GM12872 (cell line): ENCODE data around the gene PGS1.

Experiments
- TF ChIP-seq, protein P1 (sequence below): IDR thresholded peaks from 3 replicates; pipeline ENCODE4 v1.5.1; 2011; ENCODE audit warnings: low read depth, mild to moderate bottlenecking, low read length, moderate library complexity; ENCODE audit not compliant: insufficient read depth

PGS1 gene

DNA sequence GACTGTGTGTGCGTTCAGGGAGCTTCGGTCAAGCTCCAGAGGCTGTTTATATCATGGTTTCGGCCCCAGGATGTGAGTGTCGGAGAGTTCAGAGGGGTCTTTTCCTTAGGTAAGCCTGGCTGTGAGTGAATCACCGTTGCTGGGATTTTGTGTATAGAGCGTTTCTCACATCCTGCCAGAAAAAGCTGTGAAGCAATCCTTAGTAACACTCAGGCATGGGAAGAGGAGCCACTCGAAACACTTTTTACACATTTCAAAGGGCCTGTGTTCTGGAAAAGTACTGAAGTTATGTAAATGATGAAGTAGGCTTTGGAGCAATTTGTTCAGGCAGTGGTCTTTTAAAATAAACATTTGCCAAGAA lies 662 bp downstream of the PGS1 start:
- TF ChIP-seq, protein P1, sequence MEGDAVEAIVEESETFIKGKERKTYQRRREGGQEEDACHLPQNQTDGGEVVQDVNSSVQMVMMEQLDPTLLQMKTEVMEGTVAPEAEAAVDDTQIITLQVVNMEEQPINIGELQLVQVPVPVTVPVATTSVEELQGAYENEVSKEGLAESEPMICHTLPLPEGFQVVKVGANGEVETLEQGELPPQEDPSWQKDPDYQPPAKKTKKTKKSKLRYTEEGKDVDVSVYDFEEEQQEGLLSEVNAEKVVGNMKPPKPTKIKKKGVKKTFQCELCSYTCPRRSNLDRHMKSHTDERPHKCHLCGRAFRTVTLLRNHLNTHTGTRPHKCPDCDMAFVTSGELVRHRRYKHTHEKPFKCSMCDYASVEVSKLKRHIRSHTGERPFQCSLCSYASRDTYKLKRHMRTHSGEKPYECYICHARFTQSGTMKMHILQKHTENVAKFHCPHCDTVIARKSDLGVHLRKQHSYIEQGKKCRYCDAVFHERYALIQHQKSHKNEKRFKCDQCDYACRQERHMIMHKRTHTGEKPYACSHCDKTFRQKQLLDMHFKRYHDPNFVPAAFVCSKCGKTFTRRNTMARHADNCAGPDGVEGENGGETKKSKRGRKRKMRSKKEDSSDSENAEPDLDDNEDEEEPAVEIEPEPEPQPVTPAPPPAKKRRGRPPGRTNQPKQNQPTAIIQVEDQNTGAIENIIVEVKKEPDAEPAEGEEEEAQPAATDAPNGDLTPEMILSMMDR, result no peak

GRCh38 chr17:78380370-78380769 lies 1.9 kb downstream of the PGS1 start:
- TF ChIP-seq, protein P1, result no peak

DNA sequence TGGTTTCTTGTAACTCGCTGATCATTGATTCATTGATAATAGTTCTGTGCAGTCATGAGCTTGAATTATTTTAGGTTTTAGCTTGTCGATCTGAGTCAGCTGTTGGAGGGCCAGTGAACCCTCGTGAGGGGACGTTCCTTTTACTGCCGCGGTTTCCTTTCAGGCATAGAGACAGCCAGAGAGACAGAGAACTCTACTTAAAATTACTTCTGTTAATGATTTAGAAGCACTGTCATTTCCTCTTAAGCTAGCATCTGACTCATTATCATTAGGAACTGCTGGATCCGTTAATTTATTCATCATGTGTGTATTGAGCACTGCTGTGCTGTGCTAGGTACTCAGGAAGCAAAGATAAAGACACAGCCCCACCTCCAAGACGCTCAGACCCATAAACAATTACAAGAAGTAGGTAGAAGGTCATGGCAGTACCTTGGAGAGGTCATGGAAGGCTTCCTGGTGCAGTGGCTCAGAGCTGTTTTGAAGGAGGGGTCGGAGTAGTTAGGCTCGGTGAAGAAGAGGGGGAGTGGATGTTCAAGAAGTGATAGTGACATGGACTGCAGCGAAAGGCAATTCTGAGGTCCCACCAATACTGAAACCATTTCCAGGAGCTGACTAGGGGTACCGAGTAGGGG lies 3.3 kb downstream of the PGS1 start:
- TF ChIP-seq, protein P1, result no peak

DNA sequence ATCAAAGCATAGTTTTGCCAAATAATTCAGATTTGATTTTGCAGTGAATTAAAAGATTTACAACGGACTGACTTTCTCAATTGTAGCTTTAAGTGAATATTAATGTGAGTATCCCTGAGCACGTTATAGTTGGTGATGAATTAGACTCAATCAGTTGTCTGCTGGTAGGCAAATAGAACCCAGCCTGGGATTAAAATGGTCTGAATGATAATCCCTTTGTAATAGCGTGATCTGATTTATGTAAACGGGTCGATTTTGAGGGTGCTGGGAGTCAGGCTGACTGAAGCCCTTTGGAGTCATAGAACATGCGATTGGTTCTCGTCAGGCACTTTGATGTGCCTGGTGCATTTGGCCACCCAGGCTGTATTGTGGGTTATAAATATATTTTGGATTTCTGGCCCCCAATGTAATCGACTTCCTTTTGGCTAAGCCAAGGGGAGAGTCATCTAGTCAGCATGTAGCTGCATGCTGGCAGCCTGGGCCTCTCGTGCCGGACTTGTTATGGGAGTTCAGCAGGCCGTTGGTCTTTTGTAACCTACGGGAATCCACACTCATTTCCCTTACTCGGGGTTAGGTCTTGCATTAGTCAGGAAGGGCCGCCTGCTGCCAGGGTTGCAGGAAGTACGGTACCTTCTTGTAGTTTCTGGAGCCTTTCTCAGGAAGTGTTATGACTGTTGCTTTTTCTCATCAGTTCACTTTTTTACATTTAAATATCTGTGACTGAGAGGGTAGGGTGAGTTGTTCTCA lies 5.4 kb downstream of the PGS1 start:
- TF ChIP-seq, protein P1, result no peak

DNA sequence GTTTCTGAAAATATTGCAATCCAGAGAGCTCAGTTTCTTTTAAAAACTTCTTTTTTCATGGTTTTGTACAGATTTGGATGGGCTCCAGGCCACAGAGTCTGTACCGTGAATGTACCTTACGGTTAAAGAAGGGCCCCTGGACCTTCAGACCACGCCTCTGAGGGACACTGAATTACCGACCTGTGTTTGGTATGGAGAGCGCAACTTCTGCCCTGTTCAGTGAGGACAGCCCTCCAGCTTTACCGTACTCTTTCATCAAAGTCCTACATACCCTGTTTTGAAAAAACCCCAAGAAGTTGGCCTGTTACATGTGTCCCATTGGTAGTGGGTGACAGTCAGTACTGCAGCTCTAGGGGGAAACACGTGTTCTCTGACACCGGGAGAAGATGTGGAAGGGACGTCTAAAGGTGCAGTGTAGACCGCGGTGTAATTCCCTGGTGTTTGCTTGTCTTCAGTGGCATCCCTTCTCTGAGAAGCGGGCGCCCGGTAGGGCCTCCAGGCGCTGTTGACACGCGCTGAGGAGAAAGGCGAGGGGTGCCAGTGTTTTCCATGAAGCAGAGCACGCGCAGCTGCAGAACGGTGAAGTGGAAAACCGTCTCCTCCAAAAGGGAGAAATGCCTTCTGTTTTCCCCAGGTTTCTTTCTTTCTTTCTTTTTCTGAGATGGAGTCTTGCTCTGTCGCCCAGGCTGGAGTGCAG lies 6.2 kb downstream of the PGS1 start:
- TF ChIP-seq, protein P1, result no peak

- TF ChIP-seq, protein P1, result no peak; the same call in 2 of the 3 replicates
Observed at GRCh38 chr17:78387977-78388941, 9.8 kb downstream of the PGS1 start.
